ENCODE measurements around the gene SUPT3H.

SUPT3H gene

GRCh38 chr6:44980841-44981240, 396.9 kb downstream of the SUPT3H start:
- no peak overlapping the region for H3K4me3 ChIP-seq (ENCODE audit: low read depth, low read length)
- TF ChIP-seq, protein P1, sequence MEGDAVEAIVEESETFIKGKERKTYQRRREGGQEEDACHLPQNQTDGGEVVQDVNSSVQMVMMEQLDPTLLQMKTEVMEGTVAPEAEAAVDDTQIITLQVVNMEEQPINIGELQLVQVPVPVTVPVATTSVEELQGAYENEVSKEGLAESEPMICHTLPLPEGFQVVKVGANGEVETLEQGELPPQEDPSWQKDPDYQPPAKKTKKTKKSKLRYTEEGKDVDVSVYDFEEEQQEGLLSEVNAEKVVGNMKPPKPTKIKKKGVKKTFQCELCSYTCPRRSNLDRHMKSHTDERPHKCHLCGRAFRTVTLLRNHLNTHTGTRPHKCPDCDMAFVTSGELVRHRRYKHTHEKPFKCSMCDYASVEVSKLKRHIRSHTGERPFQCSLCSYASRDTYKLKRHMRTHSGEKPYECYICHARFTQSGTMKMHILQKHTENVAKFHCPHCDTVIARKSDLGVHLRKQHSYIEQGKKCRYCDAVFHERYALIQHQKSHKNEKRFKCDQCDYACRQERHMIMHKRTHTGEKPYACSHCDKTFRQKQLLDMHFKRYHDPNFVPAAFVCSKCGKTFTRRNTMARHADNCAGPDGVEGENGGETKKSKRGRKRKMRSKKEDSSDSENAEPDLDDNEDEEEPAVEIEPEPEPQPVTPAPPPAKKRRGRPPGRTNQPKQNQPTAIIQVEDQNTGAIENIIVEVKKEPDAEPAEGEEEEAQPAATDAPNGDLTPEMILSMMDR (IDR thresholded peaks at IDR 0.05; ENCODE audit: borderline replicate concordance, insufficient read depth, low read depth, low read length): no peak

- TF ChIP-seq, protein P1 (IDR thresholded peaks at IDR 0.05; ENCODE audit: borderline replicate concordance, insufficient read depth, low read depth, low read length): no peak
- H3K4me3 ChIP-seq (ENCODE audit: low read depth, low read length): no peak overlapping the region
Observed at GRCh38 chr6:44976677-44977641, 400.8 kb downstream of the SUPT3H start.

- H3K4me3 ChIP-seq (ENCODE audit: low read depth, low read length): no peak overlapping the region
- TF ChIP-seq, protein P1 (IDR thresholded peaks at IDR 0.05; ENCODE audit: borderline replicate concordance, insufficient read depth, low read depth, low read length): no peak
Observed at GRCh38 chr6:44974511-44974910, 403.2 kb downstream of the SUPT3H start.

DNA sequence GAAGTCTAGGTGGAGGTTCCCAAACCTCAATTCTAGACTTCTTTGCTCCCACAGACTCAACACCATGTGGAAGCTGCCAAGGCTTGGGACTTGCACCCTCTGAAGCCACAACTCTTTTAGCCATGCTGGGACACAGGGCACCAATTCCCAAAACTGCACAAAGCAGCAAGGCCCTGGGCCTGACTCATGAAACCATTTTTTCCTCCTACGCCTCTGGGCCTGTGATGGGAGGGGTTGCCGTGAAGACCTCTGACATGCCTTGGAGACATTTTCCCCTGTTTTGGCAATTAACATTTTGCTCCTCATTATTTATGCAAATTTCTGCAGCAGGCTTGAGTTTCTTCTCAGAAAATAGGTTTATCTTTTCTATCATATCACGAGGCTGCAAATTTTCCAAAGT, 405.0 kb downstream of the SUPT3H start:
- no peak overlapping the region for H3K4me3 ChIP-seq (ENCODE audit: low read depth, low read length)
- TF ChIP-seq, protein P1 (IDR thresholded peaks at IDR 0.05; ENCODE audit: borderline replicate concordance, insufficient read depth, low read depth, low read length): no peak

DNA sequence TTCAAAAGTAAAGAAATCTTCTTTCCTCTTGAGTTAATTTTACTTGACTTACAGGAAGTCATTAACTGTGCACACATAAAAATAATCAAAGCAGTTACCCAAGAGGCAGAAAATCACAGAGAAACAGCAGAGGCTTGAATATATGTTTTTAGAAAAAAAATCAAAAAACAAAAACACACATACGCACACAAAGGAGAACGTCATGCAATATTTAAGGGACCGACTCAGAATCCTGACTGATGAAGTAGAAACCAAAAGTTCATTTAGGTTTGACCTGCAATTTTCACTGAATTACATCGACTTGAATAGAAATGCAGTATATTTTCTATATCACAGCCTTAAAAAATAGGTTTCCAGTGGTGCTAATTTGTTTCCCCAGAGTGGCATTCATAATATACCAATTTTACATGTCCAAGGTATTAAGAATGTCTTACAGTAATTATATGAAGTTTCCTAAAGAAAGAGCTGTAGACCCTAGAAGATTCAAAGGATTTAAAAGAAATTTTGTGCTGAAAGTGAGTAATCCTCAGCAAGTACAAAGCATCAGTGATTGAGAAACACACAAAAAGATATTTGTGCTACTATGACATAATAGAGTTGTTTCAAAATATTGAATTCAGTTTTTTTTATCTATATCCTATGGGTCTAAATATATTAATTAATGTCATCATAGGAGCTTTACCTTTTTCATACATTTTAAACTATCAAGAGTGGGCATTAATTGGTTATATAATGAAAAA, 408.1 kb downstream of the SUPT3H start:
- TF ChIP-seq, protein P1 (IDR thresholded peaks at IDR 0.05; ENCODE audit: borderline replicate concordance, insufficient read depth, low read depth, low read length): no peak

GRCh38 chr6:44967481-44967880, 410.3 kb downstream of the SUPT3H start:
- TF ChIP-seq, protein P1 (IDR thresholded peaks at IDR 0.05; ENCODE audit: borderline replicate concordance, insufficient read depth, low read depth, low read length): no peak
- H3K4me3 ChIP-seq (ENCODE audit: low read depth, low read length): no peak overlapping the region

More for the DNA sequence above, 408.1 kb downstream of the SUPT3H start:
- no peak overlapping the region for H3K4me3 ChIP-seq (ENCODE audit: low read depth, low read length)
